Daoy (cell line): ENCODE measurements around the gene NEDD4L. TPM values are rescaled to one million over a fixed set of nuclear protein-coding genes. Genes with fewer than 3 reads are reported as not detected.
A peak's percentile ranks its signal among the peaks of the same experiment; 100 is the strongest.

Experiments used
- DNase-seq: peaks from one replicate; pipeline ENCODE4 v3.0.0-alpha.2; 2015; ENCODE audit warnings: low read depth
- total RNA-seq: library from RNA; depleted of rRNA; stranded (reverse); fragments of >200 nt; shearing (Covaris generic); gene quantifications from 2 replicates; pipeline ENCODE4 v1.2.3, GENCODE V29; 2014

The NEDD4L gene
- total RNA-seq, 1 experiment from 2014 or later, result 31.4 TPM

DNA sequence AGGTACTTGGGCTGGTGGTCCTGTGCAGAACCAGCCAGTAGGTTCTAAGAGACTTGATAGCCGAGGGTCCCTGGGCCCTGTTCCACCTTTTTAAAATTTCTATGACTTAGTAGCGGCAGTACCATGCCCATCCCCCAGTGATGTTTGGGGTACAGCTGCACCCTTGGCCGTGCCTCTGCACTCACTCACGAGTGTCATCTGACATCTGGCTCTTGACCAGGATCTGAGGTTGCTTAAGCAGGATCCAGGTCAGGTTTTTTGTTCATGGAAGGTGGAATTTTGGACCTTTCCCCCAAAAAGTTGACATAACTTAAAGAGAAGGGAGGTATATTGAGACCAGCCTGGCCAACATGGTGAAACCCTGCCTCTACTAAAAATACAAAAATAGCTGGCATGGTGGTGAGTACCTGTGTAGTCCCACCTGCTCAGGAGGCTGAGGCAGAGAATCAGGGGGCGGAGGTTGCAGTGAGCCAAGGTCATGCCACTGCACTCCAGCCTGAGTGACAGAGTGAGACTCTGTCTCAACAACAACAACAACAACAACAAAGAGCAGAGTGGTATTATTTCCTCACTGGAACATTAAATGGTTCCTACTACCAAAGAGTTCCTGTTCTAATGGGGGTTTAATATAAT lies 163.6 kb downstream of the NEDD4L start:
- DNase-seq, result no peak

DNA sequence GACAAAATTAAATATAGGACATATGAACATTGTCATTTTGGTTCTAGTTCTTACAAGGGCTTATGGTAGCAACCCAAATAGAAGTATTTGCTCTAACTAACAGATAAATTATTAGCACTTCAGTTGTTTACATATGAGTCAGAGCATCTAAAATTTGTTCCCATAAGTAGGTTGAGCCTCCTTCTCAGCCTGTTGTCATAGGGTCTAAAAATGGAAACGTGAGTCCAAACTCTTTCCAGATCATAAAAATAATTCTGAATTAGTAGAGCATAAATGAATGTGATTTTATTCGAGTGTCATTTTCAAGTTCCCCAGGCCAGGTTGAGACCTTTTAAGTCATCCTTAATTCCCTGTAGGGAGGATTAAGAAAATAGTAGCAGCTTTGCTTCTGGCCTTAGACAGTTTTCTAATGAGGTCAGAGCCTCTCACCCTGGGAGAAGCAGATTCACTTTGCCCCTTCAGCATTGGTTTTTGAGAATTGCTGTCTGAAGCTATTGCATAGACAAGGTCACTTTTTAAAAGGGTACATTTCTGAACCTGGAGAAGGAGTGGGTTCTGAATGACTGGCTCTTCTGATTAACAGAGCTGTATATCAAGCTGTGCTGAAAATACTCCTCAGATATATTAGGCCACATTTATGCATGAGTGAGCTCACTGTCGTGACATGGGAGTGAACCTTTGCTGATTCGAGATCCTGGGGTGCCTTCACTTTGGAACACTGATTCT lies 164.3 kb downstream of the NEDD4L start:
- no peak for DNase-seq

DNA sequence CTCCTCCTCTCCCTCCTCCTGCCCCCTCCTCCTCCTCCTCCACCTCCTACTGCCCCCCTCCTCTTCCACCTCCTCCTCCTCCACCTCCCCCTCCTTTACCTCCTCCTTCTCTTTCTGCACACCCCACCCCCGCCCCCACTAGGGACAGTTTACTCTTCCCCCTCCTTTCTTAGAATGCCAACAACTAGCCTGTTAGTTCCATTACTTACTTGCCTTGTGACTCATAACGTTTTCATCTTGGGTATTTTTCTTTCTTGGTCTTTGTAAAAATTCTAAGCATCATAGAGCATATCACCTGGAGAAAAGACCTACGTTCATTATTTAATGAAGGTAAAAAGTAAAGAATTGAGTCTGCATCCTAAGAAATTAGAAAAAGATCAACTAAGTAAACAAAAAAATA lies 165.3 kb downstream of the NEDD4L start:
- no peak for DNase-seq

DNA sequence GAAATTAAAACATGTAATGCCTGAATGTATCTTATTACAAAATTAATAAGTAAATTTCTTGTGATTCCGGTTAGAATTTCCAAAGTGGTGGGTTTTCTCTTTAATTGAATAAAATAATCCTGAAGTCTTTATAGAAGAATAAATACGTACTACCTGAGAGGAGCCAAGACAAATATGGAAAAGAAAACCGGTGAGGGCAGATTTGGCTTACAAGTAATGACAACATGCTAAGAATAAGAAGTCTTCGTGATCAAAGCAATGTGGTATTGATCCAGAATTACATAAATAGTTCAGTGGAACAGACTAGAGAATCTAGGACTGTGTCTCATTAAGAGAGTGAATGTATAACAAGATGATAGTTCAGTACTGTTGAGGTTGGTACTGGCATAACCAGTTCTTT lies 167.5 kb downstream of the NEDD4L start:
- no peak for DNase-seq

DNA sequence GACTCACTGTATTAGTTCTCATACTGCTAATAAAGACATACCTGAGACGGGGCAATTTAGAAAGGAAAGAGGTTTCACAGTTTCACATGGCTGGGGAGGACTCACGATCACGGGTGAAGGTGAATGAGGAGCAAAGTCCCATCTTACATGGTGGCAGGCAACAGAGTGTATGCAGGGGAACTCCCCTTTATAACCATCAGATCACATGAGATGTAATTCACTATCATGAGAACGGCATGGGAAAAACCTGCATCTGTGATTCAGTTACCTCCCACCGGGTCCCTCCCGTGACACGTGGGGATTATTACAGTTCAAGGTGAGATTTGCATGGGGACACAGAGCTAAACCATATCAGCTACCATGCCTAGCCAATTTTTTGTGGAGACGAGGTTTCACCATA lies 168.2 kb downstream of the NEDD4L start:
- no peak for DNase-seq

DNA sequence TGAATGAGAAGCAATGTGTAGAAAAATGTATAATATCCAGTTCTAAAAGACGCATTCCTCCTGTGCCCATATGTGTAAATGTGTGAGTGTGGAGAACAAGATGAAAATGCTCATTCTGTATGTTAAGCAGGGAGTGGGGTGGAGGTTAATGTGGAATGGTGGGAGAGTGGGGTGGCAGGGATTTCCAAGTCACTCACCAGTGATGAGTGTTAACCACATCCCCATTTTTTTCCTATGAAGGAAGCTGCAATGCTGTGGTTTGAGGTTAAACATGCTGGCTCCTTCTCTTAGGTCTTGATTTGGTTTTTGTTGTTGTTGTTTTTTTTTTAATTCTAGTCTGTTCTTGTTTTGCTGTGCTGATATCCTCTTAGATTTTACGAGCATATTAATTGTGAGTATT lies 169.4 kb downstream of the NEDD4L start:
- DNase-seq, result peak; percentile 89

DNA sequence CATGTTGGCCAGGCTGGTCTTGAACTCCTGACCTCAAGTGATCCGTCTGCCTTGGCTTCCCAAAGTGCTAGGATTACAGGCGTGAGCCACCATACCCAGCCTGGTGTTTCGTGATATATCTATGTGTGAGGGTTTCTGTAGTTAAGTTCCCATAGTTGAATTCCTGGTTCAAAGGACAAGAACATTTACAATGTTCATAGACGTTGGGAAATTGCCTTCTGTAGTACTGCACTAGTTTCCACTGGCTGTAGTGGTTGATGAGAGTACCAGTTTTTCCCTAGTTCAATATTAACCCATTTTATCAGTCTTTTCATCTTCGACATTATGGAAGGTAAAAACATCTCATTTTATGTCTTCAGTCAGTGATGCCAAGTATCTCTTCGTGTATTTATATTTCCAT lies 171.0 kb downstream of the NEDD4L start:
- DNase-seq, result no peak

DNA sequence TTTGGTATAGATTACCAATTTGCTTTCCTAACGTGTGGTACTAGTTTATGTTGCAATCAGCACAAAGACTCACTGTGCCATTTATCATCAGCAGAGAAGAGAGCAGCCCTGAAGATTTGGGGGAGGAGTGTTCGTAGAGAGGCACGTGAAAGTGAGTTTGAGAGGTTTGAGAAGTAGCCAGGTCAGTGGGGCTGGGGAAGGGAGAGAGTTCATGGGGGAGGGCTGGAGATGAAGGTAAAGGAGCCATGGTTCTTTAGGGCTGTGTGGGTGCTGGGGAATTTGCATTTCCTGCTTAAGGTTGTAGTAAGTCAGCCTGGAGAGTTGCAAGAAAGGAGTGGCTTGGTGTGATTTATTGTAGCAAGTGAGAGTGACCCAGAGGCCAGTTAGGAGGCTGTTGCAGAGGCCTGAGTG lies 172.1 kb downstream of the NEDD4L start:
- DNase-seq, result no peak

DNA sequence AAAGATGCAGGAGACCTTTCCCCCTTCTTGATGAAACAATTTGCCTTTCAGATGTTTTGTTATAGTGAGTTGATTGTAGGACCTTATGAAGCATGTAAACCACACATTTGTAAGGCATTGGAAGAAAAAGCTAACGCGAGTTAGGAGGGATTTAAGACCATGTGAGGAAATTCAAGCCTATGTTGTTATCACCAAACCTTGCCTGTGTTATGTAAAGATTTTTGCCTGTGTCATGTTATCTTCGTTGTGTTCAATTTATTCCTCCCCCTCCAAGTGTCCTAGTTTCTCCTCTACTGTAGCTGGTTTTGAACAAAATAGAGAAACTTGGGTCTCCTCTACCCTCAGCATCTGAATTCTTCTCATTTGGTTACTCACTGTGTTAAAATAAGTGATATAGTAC lies 173.0 kb downstream of the NEDD4L start:
- DNase-seq, result no peak

DNA sequence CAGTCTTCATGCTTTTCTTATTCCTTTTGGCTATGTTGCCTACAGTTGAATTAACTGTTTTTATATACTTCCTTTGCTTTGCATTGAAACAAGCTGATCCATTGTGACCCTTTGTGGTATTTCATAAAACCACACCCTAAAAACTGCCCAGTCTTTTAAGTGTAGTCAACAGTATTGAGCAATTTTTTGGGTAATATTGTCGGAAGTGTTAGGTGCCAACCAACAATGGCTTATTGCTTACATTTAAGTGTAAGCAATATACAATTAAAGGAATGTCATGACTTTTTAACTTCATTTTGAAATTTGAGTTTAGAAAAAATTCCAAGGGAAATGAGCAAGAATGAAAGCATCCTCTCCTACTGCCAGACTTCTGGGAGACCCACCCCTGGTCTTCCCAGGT lies 174.1 kb downstream of the NEDD4L start:
- no peak for DNase-seq

DNA sequence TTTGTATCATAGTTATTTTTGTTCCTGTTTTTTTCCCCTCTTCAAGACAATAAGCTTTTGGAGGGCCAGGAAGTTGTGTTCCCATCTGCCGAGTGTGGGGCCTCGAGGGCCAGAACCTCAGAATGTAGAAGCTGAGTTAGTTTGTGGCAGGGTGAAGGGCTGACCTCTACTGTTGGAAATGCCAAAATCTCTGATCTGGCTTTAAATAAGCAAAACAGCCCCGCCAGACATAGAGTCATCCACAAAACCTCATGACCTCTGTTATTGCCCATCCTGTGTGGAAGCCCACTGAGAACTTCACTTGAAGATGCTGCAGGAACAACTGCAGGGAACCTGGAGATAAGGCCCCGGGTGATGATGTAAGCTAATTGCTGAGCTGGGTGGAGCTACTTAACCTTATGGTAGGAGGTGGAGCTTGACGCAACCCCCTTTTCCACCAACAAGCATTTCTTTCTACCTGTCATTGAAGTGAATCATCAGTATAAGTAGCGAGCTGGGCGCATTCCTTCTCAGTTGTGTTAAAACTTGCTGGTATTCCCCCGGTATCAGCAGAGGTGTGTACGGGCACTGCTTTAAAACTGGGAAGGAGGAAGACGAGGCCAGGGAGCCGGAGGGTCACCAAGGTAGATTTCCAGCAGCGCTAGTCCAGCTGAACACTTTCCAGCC lies 177.2 kb downstream of the NEDD4L start:
- DNase-seq, result peak; percentile 91

DNA sequence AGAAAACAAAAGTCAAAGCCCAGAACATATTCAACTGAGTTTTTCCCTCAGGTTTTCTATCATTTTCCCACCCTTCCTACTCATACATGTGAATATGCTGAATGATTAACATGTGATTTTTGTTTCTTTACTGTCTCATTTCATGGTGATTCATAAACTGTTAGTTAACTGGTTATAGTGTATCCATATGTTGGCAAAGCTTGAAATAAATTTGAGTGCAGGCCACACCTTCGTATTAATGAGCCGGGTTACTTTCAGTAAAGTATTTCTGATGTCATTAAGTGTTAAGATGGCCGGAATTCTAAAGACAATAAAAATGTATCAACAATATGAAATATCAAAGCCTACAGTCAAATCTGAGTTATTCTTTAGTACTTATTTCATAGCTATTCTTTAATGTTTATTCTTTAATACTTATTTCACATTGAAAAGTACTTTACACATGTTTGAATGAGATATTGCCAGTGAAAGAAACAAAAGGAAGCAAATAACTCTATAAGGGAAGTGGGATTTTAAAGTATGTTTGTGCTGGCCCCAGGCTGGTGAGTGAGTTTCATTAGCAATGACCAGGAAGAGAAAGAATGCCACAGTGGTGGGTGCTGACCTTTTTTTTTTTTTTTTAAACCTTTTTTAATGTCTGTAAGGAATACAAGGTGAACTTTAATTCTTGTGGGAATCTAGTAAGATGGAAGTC lies 178.6 kb downstream of the NEDD4L start:
- DNase-seq, result peak; percentile 55

DNA sequence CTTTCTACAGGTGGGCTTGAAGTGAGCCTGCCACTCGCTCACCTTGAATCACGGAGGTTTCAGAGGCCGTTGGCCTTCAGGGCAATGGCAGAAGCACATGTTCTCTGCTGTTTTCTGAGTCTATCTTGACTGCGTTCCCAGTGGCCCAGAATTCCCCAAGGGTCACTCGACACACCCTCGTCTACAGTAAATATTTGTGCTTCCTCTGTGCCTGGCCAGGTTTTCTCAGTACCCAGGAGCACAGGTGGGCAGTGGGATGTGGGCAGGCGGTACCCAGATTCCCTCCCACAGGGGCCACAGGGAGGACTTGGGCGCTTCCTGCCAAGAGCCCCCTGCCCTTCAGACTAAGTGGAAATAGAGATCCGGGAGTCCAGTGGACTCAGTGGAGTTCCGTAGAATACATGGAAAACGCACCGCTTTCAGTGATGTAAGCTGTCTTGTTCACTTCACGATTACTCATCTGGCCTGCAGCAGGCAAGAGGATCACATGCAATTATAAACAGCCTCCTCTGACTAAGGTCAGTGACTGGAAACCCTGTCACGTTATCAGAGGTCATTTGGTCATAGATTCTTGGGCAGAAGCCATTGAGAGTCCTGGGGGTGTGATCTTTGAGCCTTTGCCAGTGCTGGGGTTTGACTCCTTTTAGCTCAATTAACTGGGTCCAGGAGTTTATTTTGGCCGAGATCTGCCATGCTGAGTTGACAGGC lies 179.8 kb downstream of the NEDD4L start:
- DNase-seq, result peak; percentile 90

DNA sequence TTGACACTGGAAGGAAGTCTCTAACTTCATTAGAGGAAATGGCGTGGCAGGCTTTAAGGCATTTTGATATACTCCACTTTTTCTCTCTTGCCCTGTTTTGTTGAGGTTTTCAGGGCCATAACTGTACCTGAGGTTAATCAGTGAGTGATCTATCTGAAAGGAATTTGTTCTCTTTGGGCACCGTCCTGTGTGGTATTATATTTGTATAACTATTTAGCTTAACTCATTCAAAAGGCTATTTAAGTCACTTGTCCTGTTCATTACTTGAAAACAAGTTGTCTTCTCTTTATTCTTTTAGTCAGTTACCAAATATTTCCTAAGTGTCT lies 180.4 kb downstream of the NEDD4L start:
- DNase-seq, result no peak

DNA sequence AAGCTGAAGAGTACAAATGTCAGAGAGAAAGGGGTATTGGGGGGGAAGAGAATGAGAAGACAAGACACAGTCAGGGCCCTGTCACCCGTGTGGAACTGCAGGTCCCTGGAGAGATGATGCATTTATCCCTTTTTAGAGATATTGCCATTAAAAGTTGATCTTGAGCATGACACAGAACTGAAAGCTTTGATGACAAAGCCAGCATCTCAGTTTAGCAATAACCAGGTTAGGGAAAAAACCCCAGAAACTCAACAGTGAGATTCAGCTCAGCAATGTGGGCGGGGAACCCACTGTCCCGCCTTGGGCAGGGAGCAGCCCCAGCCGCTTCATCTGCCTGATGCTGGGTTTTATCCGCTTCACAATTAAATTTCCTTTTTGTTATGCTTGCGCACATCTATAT lies 181.1 kb downstream of the NEDD4L start:
- DNase-seq, result no peak

DNA sequence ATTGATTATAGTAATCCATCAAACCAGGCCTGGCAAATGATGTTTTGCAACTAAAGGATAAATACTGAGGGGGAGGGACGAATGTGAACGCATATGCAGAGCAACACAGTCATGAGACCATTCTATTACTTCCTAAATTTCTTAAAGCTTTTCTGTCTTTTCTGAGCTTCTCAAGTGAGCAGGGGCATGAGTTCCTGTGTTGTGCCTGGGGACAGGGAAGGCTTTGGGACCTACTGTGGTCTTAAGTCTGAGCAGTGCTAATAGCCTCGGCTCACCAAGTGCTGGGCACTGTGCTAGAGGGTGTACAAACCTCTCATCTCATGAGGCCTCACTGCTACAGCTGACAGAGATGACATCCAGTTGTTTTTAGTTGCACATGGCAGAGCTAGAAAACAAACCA lies 182.4 kb downstream of the NEDD4L start:
- DNase-seq, result no peak

DNA sequence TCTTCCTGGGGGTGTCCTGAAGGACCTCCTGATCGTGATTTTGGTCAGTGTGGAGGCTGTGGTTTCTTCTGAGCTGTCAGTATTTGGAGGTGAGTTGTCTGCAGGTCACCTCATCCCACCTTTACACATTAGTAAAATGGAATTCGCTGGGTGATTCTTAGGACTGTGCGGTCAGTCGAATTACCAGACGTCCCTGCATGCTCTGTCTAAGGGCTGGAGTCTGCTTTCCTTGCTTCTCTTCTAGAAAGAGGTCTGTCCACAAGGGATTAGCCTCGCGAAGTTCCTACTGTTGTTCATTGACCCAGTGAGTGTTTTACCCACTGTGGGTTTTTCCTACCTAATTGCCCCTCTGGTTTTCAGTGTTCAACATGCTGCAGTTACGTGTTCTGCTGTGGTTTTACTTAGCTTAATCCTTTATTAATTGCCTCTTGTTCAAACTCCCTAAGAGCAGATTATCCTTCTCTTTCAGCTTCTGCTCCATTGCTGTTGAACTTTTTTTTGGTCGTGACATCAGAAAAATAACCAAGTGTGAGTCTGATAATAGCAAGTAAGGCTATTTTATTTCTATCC lies 183.4 kb downstream of the NEDD4L start:
- no peak for DNase-seq

DNA sequence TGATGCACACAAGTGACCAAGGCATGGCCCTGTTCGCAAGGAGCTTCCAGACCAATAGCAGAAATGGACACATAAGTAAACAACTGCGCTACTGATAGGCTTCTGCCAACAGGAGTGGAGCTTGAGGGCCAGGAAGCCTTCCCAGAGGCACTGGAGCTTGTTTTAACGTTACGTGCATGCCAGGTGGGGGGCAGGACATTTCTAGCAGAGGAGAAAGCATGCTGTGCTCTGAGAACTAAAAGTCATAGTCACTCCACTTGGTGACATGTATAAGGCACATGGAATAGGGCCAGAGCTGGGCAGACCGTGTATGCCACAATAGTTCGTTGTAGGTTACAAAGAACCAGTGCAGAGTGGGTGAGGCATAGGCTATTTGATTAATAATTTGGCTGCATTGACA lies 184.2 kb downstream of the NEDD4L start:
- no peak for DNase-seq

DNA sequence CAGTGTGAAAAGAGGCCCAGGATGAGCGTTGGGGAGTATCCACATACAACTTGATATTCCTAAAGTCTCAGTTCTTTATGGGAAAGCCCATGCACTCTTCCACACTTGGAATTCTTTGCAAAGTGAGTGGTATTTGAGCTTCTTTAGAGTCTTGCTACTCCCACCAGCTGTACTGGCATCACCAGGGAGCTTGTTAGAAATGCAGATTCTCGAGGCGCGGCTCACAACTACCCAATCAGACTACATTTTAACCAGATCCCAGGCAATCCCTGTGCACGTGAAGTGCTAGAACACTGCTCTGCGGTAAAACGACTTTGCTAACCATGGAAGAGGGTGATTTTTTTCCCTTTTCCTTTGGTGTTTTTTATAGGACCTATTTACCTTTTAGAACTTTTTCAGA lies 184.7 kb downstream of the NEDD4L start:
- DNase-seq, result no peak

DNA sequence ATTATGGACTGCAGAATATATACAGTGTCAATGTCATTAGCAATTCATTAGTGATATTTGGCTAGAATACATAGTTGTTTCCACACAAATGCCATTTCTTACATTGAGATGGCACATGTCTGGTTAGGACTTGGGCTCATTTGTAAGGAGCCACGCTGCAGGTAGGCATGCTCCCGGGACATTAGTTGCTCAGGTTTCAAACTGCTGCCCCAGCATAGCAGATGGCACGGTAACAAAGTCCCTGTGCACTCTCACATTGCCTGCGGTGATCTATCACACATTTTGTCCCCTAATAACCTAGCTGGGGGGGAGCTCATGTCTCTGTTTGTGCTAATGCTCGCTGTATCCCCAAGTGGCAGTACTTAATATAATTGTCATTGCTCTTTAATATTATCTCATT lies 185.1 kb downstream of the NEDD4L start:
- no peak for DNase-seq

DNA sequence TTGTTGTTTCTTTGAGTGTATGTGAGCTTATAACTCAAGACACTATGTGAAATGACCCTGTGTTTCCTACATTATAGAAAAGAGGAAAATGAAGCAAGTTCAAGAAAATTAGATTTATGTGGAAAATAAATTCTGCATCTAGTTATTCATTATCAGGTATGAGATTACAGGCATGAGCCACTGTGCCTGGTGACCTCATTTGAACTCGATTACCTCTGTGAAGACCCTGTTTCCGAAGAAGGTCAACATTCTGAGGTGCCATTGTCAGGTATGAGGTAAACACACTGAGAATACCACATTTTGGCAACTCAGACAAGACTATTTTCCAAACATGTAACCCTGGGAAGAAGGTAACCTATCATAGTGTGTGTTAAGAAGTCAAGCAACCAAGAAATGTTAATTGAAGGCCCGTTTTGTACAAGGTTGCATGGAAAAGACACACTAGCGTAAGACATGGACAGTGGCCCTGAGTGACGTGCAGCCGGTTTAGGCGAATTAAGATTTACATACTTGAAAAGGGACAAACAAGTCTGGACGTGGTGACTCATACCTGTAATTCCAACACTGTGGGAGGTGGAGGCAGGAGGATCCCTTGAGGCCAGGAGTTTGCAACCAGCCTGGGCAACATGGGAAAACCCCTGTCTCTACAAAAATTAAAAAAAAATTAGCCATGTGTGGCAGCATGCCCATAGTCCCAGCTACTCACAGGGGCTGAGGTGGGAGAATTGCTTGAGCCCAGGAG lies 186.6 kb downstream of the NEDD4L start:
- DNase-seq, result peak; percentile 82
